OCI-LY7 (cell line): ENCODE results near the gene TTC28. TPM values are rescaled to one million over a fixed set of nuclear protein-coding genes. Genes with fewer than 3 reads are reported as not detected.

Experiments used
- BruUV-seq: library from RNA; stranded (reverse); fragments of 400-500 nt; replicated peaks from 2 replicates; lab custom pipeline; 2021; lab: Mats Ljungman, UMichigan
- CTCF ChIA-PET: fragments of 300-600 bp; sonication (Branson Sonifier 250); formaldehyde crosslinking; loops from one replicate; lab custom pipeline; 2022; ENCODE audit warnings: antibody characterized with exemption; ENCODE audit not compliant: unreplicated experiment; lab: Charles Lee
- POLR2A ChIA-PET: fragments of 300-600 bp; sonication (Branson Sonifier 250); formaldehyde crosslinking; loops from one replicate; lab custom pipeline; 2022; ENCODE audit warnings: antibody characterized with exemption; lab: Charles Lee
- DNase-seq: peaks from one replicate; pipeline ENCODE4 v3.0.0-alpha.2; 2015; ENCODE audit warnings: low spot score
- H2AFZ ChIP-seq: fragments of 200-600 bp; sonication (generic), shearing (Covaris generic); 2 replicates; pipeline ENCODE4 v1.6.1; 2014; ENCODE audit warnings: mild to moderate bottlenecking, antibody characterized with exemption, low read length, moderate library complexity
- H3K27ac ChIP-seq: fragments of 200-600 bp; sonication (generic); 2 replicates; pipeline ENCODE4 v1.5.1; 2014; ENCODE audit warnings: mixed run types, low read depth, mild to moderate bottlenecking, moderate library complexity, low read length, inconsistent platforms; ENCODE audit not compliant: poor library complexity, severe bottlenecking
- H3K36me3 ChIP-seq: fragments of 200-600 bp; sonication (generic); 2 replicates; pipeline ENCODE4 v1.6.1; 2014; ENCODE audit warnings: mild to moderate bottlenecking, antibody characterized with exemption, low read length, moderate library complexity, mixed read lengths; ENCODE audit not compliant: insufficient read depth
- H3K4me1 ChIP-seq: fragments of 200-600 bp; sonication (generic); 2 replicates; pipeline ENCODE4 v1.5.1; 2014; ENCODE audit warnings: mild to moderate bottlenecking, low read length; ENCODE audit not compliant: insufficient read depth, poor library complexity, severe bottlenecking
- H3K4me2 ChIP-seq: fragments of 200-600 bp; sonication (generic); 2 replicates; pipeline ENCODE4 v1.6.1; 2014; ENCODE audit warnings: mild to moderate bottlenecking, low read length
- H3K4me3 ChIP-seq: fragments of 200-600 bp; sonication (generic); 2 replicates; pipeline ENCODE4 v1.5.1; 2014; ENCODE audit warnings: mild to moderate bottlenecking, low read depth, low read length; ENCODE audit not compliant: poor library complexity, severe bottlenecking
- H3K79me2 ChIP-seq: fragments of 200-600 bp; sonication (generic); 2 replicates; pipeline ENCODE4 v1.6.1; 2016; ENCODE audit warnings: low read depth, mild to moderate bottlenecking, low read length, moderate library complexity, mixed read lengths; ENCODE audit not compliant: insufficient read depth
- H3K9me2 ChIP-seq: fragments of 200-600 bp; sonication (generic); 2 replicates; pipeline ENCODE4 v1.6.1; 2016; ENCODE audit warnings: mild to moderate bottlenecking, low read length, mixed read lengths; ENCODE audit not compliant: insufficient read depth
- H3K9me3 ChIP-seq: fragments of 200-600 bp; sonication (generic); 2 replicates; pipeline ENCODE4 v1.6.1; 2014; ENCODE audit warnings: mild to moderate bottlenecking, mixed run types, low read length, mixed read lengths
- H4K20me1 ChIP-seq: fragments of 200-600 bp; sonication (generic); 2 replicates; pipeline ENCODE4 v1.6.1; 2014; ENCODE audit warnings: mild to moderate bottlenecking, antibody characterized with exemption, low read length, moderate library complexity, mixed read lengths; ENCODE audit not compliant: insufficient read depth
- EZH2phosphoT487 ChIP-seq: fragments of 200-600 bp; sonication (generic); IDR thresholded peaks from 2 replicates; pipeline ENCODE4 v1.6.1; 2018; ENCODE audit warnings: low read depth, borderline replicate concordance, mild to moderate bottlenecking, mixed run types, antibody characterized with exemption, low read length, moderate library complexity, mixed read lengths
- intact Hi-C: fragments of 100-400 bp; cut with micrococcal nuclease; formaldehyde crosslinking; loops from one replicate; pipeline ENCODE4 v1.10.0; 2022; ENCODE audit not compliant: unreplicated experiment
- total RNA-seq, 2 experiments: library from RNA; depleted of rRNA in 1 of 2; stranded (reverse); fragments of >200 nt in 1 of 2; shearing (Covaris generic) in 1 of 2; gene quantifications; 2 replicates each; pipeline ENCODE4 v1.2.3, GENCODE V29; 2014 to 2022
- TF ChIP-seq, protein P1 (sequence below): fragments of 200-600 bp; sonication (generic); conservative IDR thresholded peaks from 2 replicates; pipeline ENCODE4 v1.5.1; 2014; ENCODE audit warnings: mild to moderate bottlenecking, antibody characterized with exemption, low read length, moderate library complexity, mixed read lengths

Gene TTC28
- total RNA-seq, 2 experiments from 2014 or later = under 0.01 to 0.55 TPM

DNA sequence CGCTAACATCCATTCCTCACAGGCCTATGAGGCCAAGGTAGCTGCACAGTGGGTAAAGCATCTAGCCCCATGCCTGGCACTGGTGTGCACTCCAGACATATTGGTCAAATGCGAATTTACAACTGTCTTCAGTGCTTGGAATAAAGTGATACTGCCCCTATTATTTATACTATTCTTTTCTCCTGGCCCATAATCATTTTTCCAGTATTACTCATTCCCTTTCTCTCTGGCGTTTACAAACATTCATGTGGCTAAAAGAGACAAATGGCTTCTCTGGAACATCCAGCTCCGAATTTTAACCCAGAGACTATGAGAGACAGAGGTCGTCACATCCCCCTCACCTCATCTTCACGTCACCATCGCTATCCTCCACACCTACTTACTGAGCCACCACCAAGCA is 673.4 kb downstream of the TTC28 start:
- Histone ChIP-seq H3K79me2 (no peaks in the 10 kb centered on the region), H3K9me2 (no peaks in the 10 kb centered on the region), H3K27ac (no peak overlapping the region), H3K4me3 (no peak overlapping the region), H3K4me1 (peaks cover 14% of the 10 kb centered on the region), H4K20me1 (no peaks in the 10 kb centered on the region), H3K36me3 (no peaks in the 10 kb centered on the region), H3K4me2 (no peak overlapping the region), H3K9me3 (no peaks in the 10 kb centered on the region), H2AFZ (no peak overlapping the region)
- intact Hi-C loops = loop anchor here (5.0 to 10.0 kb wide), 2 partner anchors 599 to 1331 kb away; no protein-coding TSS in a partner anchor
- ChIA-PET POLR2A (interaction anchor here (1.3 kb wide), 1 partner anchor 16 kb away, joined by 3 read pairs; no protein-coding TSS in a partner anchor), CTCF (no interaction called here)
- no TSS peak for BruUV-seq
- TF ChIP-seq EZH2phosphoT487 = no peak
- TF ChIP-seq, protein P1, sequence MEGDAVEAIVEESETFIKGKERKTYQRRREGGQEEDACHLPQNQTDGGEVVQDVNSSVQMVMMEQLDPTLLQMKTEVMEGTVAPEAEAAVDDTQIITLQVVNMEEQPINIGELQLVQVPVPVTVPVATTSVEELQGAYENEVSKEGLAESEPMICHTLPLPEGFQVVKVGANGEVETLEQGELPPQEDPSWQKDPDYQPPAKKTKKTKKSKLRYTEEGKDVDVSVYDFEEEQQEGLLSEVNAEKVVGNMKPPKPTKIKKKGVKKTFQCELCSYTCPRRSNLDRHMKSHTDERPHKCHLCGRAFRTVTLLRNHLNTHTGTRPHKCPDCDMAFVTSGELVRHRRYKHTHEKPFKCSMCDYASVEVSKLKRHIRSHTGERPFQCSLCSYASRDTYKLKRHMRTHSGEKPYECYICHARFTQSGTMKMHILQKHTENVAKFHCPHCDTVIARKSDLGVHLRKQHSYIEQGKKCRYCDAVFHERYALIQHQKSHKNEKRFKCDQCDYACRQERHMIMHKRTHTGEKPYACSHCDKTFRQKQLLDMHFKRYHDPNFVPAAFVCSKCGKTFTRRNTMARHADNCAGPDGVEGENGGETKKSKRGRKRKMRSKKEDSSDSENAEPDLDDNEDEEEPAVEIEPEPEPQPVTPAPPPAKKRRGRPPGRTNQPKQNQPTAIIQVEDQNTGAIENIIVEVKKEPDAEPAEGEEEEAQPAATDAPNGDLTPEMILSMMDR = no peak
- no peak for DNase-seq

DNA sequence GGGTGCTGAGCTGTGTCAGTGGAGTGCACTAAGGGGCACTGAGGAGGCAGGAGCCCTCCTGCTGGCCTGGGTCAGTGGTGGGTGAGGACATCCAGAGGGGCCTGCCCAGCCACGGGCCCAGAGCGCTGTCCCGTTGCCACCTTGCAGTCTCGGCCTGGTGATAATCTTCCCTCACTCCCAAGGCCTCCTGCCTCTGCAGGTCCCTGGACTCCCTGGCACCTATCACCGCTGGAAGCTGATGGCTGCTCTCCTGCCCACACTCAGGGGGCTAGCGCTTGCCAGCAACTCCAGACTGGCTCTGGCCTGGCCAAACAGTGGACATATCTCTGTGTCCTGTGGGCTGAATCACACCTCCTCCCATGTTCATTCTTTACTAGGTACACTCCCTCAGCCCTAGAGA is 674.1 kb downstream of the TTC28 start:
- no peak for TF ChIP-seq EZH2phosphoT487
- TF ChIP-seq, protein P1 = no peak
- no peak overlapping the region for H3K27ac ChIP-seq
- H3K9me3 ChIP-seq = no peaks in the 10 kb centered on the region
- no peaks in the 10 kb centered on the region for H3K36me3 ChIP-seq
- H3K4me2 ChIP-seq = no peak overlapping the region
- H3K9me2 ChIP-seq = no peaks in the 10 kb centered on the region
- no peaks in the 10 kb centered on the region for H3K79me2 ChIP-seq
- peaks cover 14% of the 10 kb centered on the region for H3K4me1 ChIP-seq
- DNase-seq = no peak
- H4K20me1 ChIP-seq = no peaks in the 10 kb centered on the region
- ChIA-PET POLR2A (interaction anchor here (1.3 kb wide), 1 partner anchor 15 kb away, joined by 3 read pairs; no protein-coding TSS in a partner anchor), CTCF (no interaction called here)
- BruUV-seq = no TSS peak
- no peak overlapping the region for H2AFZ ChIP-seq
- intact Hi-C loops = loop anchor here (5.0 to 10.0 kb wide), 2 partner anchors 598 to 1331 kb away; no protein-coding TSS in a partner anchor
- no peak overlapping the region for H3K4me3 ChIP-seq

DNA sequence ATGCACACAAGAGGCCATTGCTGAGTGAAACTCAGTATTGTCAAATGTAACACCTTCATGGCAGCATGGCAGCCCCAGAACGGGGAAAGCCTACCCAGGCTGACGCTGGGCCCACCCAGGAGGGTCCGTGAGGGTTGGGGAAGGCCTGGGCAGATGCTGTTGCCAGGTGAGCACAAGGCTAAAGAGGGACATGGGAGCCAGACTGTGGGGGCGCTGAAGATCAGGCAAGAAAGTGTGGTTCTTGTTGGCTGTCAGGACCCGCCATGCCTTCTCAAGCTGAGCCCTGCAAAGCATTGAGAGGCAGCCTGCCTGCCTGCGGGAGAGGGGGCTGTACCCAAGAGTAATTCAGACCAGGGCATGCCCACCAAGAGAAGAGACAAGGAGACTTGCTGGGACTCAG is 675.6 kb downstream of the TTC28 start:
- H3K4me1 ChIP-seq = peaks cover 14% of the 10 kb centered on the region
- no peaks in the 10 kb centered on the region for H3K36me3 ChIP-seq
- H4K20me1 ChIP-seq = no peaks in the 10 kb centered on the region
- no peaks in the 10 kb centered on the region for H3K79me2 ChIP-seq
- no peak for TF ChIP-seq EZH2phosphoT487
- TF ChIP-seq, protein P1 = peak; percentile 42; the same call in 1 of the 2 replicates
- no peaks in the 10 kb centered on the region for H3K9me3 ChIP-seq
- no peak overlapping the region for H3K27ac ChIP-seq
- no peak for DNase-seq
- ChIA-PET POLR2A (no interaction called here), CTCF (interaction anchor here (2.9 kb wide), 1 partner anchor 117 kb away, joined by 8 read pairs; no protein-coding TSS in a partner anchor)
- no peak overlapping the region for H3K4me3 ChIP-seq
- no TSS peak for BruUV-seq
- no peak overlapping the region for H2AFZ ChIP-seq
- H3K4me2 ChIP-seq = no peak overlapping the region
- H3K9me2 ChIP-seq = no peaks in the 10 kb centered on the region
- intact Hi-C loops = loop anchor here (10.0 kb wide), 1 partner anchor 1329 kb away; no protein-coding TSS in a partner anchor
